CD4-positive, alpha-beta T cell treated with Interleukin-4 for 1 hour (primary cell): ENCODE measurements around the gene ACVR1C.
"Not testable (repeated sequence)": the region's sequence is repeated elsewhere in the genome, so short reads cannot be mapped to it uniquely, and the experiment has no call there.

Source experiments
- DNase-seq, 2 donors: peaks; one replicate each; pipeline ENCODE4 v3.0.0-alpha.2; 2020 to 2022

Gene ACVR1C

DNA sequence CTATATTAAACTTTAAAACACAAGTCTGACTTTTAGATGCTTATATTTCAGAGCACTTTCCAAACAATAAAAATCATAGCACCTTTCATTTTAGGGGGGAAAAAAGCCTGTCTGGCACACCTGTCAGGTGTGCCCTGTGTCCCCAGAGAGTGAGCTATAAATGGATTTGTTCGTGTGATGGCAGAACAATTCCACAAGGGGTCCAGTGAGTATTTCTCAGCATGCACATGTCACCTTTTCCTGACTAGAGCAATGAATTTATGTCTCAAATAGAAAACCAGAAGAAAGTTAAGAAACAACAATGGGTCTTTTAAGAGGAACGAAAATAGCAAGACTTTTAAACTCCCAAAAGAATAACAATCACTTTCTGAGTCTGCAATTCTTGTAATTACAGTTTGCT is 55.9 kb downstream of the ACVR1C start:
- no peak for DNase-seq

- not testable (repeated sequence) for DNase-seq
Measured at GRCh38 chr2:157566623-157567022, 62.0 kb downstream of the ACVR1C start.

GRCh38 chr2:157566113-157566512 is 62.6 kb downstream of the ACVR1C start:
- DNase-seq: not testable (repeated sequence)

DNA sequence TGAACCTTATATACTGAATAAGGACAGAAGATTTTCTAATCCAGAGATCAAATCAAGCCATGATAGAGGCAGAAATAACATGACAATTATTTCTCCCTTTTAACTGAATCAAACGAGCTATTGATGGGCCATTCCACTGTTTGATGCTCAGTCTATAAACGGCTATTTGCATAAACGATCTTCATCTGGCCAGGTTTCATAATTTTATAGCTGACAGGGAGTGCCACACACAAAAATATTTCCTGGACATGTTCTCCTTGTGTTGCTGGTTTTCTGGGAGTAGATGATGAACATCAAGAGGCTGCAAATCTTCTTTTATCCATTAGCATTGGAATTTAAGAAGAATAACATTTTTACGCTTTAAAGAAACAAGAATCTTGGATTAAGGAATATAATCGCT is 63.1 kb downstream of the ACVR1C start:
- no peak for DNase-seq

DNA sequence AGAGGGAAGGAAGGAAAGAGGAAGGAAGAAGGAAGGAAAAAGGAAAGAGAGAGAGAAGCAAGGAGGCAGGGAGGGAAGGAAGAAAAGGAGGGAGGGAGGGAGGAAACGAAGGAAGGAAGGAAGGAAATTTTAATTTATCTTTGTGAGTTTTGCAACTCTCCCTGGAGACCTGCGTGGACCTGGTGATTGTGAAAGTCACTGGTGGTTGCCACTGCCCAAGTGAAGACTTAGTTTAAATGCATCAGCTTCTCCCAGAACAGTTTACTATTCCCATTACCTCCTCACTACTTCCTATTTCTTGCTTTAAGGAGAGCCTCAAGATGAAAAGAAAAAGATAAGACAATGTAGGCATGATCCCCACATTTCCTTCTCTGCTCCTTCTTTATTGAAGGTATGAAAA is 68.8 kb downstream of the ACVR1C start:
- no peak for DNase-seq

GRCh38 chr2:157559461-157559860 is 69.2 kb downstream of the ACVR1C start:
- no peak for DNase-seq

DNA sequence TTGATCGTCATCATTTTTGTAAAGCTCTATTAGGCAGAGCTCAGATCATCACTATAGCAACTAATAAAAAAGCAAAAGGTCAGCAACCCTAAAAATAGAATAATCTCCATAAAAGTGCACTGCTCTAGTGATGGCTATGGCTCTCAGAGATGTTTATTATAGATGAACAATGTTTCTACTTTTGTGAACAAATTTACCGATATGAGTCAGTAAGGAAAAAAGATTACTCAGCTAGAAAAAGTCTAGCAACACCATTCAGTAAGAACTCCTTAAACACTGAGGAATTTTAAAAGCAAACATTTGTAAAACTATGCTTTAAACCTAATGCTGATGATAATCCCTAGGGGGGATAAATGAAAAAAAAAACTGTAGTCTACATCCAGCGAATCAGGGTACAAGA is 69.6 kb downstream of the ACVR1C start:
- DNase-seq: no peak

GRCh38 chr2:157557770-157558169 is 70.9 kb downstream of the ACVR1C start:
- DNase-seq: no peak

DNA sequence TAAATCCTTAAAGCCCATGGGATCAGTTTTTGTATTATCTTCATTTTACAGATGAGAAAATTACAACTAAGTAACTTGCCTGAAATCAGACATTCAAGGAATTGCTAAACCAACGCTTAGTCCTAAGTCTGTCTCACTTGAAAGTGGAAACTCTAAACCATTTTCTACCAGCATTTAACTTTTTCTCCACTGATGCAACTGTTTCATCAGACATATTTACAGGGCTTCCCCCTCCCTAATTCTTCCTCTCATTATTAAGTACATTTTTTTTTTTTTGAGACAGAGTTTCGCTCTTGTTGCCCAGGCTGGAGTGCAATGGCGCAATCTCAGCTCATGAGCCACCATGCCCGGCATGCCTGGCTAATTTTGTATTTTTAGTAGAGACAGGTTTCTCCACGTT is 88.6 kb downstream of the ACVR1C start:
- DNase-seq: no peak

DNA sequence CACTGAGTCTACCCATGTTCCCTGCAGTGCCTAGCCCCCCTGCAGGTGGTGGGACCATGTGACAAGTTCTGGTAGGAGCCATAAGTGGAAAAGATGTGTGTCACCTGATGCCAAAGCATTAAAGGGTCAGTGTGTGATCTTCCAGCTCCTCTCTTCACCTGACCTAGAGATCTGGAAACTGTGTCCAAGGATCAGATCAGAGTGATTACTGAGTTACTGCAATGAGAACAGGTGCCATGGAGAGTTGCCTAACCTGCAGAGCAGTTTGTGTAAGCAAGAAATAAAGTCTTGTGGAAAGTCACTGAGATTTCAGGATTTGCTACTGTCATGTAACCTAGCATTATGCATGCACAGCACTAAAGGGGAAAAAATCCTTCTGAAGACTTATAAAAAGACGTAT is 90.6 kb downstream of the ACVR1C start:
- DNase-seq: no peak

GRCh38 chr2:157536815-157537214 is 91.8 kb downstream of the ACVR1C start:
- DNase-seq: no peak

DNA sequence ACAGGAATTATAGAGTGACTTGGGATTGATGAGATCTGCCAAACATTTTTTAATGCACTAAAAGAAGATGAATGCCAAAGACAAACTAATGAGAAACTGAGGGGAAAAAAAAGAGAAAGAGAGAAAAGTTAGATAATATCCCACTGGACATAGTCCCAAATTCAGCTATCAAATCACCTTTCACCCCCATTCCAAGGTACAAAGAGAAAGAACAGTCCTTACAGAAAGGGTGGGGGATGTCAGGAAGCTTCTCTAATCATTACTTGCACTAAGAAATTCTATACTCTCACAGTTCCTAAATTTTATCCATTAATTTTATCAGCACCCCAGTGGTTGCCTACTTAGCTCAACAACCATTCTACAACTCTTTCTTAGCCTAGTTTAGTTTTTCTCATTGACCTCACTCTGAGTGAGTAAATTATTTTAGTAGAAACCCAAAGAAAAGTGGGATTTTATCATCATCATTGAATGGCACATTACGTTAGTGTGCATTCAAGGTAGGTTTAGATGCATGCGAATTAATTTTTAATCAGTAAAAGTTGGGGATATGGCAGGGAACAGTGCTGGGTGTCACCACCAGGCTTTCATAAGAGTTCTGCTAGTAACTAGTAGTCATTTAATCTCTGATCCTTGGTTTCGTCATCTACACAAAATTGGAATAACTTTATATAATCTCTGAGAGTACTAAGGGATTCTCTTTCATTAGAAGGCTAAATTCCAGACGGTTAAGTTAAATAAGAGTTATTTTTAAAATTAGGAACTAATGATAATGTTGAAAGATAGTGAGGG is 99.5 kb downstream of the ACVR1C start:
- no peak for DNase-seq

GRCh38 chr2:157526070-157526469 is 102.6 kb downstream of the ACVR1C start:
- DNase-seq: no peak

DNA sequence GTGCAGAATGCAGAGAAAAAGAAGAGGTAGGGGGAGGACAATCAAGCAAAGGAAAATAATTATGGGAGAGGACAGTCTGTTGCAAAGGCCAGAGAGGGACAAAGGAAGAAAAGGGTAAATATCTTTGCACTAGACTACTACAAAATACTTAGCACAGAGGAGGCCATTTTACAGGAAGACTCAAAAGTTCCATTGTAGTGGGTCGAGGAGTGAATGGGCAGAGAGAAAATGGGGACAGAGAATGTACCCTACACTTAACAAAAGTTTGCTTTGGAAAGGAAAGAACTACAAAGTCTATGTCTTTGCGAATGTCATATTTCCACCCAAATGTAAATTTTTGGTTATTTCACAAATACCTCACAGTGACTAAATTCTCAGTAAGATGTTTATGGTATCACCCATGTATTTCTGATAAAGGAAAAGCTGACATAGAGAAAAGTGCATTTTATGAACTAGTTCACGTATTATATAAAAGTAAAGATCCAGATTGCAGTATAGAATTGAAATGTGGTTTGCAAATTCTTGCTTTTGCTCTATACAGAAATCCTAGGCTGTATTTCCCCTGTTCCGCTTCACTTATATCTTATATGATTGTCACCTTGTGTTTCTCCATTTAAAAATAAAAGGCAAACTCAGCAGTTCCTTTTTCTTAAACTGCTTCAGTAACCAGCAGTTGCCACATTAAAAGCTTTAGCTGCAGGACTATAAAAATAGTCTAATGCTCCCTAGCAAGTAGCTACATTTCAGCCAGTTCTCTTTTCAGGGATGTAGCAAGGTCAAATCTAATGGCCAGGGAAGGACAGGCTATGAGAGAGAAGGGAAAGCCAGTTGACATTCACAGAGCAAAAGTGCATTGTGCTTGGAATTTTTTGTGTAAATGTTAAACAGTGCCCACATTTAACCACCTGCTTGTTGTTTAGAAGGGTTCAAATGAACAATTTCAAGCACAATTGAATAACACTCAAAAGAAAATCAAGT is 105.1 kb downstream of the ACVR1C start:
- no peak for DNase-seq

- DNase-seq: not testable (repeated sequence)
Measured at GRCh38 chr2:157514966-157515365, 113.7 kb downstream of the ACVR1C start.

DNA sequence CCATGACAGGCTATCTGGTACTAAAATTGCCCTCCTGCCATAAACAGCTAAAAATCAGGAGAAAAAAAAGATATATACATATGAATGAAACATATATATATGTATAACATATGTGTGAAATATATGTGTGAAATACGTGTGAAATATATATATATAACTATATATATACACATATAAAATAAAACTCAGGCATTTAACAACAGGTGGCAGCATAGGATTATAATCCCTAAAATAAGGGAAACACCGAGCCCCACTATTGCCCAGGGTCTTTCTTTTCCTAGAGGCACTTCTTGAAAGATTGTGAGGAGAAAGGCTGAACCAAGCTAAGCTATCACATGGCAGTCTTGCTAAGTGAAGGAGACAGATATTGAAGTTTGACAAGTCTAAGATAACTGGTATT is 118.9 kb downstream of the ACVR1C start:
- no peak for DNase-seq

- no peak for DNase-seq
Measured at GRCh38 chr2:157508676-157509075, 120.0 kb downstream of the ACVR1C start.

DNA sequence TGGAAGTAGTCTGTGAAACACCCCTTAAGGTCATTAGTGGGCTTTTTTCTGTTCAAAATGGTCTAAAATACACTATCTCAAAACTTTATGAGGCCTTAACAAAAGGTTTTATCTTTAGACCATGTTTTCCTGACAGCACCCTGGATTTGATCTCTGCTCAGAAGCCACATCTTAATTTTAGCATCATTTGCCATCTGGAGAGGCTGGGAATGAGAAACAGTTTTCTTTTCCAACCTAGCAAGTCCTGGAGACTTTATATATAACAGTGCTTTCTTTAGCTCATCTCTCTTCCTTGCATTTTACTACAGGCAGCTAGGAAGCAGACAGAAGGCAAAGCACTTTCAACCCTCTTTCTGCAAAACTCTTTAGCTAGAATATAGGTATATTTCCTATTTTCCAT is 122.1 kb downstream of the ACVR1C start:
- DNase-seq: no peak

GRCh38 chr2:157504623-157505022 is 124.0 kb downstream of the ACVR1C start:
- no peak for DNase-seq

GRCh38 chr2:157501026-157501425 is 127.6 kb downstream of the ACVR1C start:
- DNase-seq: no peak

GRCh38 chr2:157500334-157500733 is 128.3 kb downstream of the ACVR1C start:
- no peak for DNase-seq

GRCh38 chr2:157498483-157498882 is 130.2 kb downstream of the ACVR1C start:
- DNase-seq: no peak

- peak in 1 of 2 donors; percentile 61 for DNase-seq
Measured at GRCh38 chr2:157497638-157498314, 130.9 kb downstream of the ACVR1C start.
